KBM-7 (cell line): ENCODE measurements around the gene NOPCHAP1.

Experiments used
- DNase-seq: peaks from one replicate; pipeline ENCODE4 v3.0.0-alpha.2; 2015
- in situ Hi-C: fragments of 300-500 bp; cut with MboI; formaldehyde crosslinking; loops from 2 replicates; pipeline ENCODE4 v1.14.3; 2020; ENCODE audit warnings: low sequenced_read_pairs, low pct_unique_long_range_greater_than_20kb, mixed read lengths

Gene NOPCHAP1

DNA sequence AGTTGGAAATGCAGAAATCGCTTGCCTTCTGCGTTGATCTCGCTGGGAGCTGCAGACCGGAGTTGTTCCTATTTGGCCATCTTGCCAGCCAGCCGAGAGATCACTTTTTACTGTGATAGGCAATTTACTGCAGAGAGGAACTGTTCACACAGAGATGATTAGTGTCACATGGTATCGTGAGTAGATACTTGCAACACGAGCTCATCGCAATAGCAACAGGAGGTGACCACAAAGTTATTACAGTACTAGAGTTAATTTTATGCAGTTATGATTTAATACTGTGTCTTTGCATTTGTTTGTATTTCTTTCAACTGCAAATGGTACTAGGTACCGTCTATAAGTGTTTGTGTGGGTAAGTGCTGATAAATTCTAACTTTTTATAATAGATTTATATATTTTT lies 27.8 kb downstream of the NOPCHAP1 start:
- DNase-seq = no peak
- in situ Hi-C loops = no loop called here

GRCh38 chr12:105014603-105015002 lies 28.5 kb downstream of the NOPCHAP1 start:
- DNase-seq = no peak
- in situ Hi-C loops = no loop called here

- in situ Hi-C loops = no loop called here
- no peak for DNase-seq
Observed at GRCh38 chr12:105015543-105015942, 29.4 kb downstream of the NOPCHAP1 start.

DNA sequence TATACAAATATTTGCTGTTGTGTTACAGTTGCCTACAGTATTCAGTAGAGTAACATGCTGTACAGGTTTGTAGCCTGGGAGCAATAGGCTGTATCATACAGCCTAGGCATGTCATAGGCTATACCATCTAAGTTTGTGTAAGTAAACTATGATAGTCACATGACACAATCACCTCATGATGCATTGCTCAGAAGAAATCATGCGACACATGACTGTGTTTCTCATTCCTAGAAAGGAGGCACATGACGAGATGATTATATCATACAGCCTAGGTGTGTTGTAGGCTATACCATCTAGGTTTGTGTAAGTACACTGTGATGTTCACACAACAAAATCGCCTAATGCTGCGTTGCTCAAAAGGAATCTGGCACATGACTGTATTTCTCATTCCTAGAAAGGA lies 31.9 kb downstream of the NOPCHAP1 start:
- in situ Hi-C loops = no loop called here
- no peak for DNase-seq

DNA sequence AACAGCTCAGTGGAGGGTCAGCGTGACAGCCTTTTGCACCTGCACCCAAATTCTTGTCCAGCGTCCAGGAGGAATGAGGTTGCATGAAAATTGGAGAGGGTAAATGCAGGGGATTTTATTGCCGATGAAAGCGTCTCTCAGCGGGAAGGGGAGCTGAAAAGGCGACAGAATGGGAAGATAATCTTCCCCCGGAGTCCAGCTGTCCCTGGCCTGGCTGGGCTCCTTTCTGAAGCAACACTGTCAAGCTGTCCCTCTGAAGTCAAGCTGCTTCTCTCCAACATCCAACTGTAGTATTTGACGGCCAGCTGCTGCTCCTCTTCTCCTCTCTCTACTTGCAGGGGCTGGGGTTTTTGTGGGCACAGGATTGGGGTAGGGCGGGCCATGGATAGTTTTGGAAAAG lies 32.7 kb downstream of the NOPCHAP1 start:
- in situ Hi-C loops = no loop called here
- no peak for DNase-seq

DNA sequence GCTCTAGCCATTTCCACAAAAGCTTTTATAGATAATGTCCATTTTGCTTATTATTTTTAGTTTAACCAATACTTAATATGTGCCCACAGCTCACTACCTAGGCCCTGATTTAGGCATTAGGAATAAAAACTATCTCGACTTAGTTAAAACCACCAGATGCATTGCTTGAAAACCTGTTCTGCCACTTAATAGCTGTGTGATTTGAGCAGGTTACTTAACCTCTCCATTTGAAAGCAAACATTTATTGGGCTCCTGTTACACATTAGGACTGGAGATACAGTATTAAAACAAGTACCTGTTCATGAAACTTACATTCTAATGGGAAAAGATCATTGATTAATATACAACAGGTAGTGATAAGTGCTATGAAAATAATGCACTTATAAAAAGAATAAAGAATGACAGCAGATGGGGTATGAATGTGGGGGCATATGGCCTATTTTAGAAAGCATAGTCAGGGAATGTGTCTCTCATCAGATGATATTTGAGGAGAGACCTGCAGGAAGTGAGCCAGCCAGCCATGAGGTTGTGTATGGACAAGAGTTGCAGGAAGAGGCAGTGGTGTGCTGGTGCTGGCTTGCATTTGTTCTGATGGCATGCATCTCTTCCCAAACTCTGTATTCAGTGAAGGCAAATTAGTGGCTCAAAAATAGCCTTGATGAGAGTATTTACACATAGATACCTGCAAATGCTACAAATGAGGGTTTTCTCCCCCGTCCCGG lies 34.3 kb downstream of the NOPCHAP1 start:
- no peak for DNase-seq
- in situ Hi-C loops = no loop called here

DNA sequence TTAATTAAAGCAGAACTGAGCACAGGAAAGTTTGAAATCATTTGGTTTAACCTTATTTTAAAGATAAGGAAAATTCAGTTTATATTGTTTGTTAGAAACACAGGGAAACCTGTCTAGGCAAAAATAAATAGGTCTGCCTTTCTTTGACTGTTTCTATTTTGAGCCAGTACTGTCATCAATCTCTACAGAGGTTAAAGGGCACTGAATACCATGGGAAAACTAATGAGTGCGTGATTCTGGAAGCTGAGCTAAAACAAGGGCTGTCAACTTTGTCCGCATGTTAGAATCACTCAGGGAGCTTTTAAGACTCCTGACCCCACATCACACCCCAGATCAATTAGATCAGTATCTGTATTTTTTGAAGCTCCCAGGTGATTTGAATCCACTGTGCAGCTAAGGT lies 38.8 kb downstream of the NOPCHAP1 start:
- DNase-seq = no peak
- in situ Hi-C loops = no loop called here

DNA sequence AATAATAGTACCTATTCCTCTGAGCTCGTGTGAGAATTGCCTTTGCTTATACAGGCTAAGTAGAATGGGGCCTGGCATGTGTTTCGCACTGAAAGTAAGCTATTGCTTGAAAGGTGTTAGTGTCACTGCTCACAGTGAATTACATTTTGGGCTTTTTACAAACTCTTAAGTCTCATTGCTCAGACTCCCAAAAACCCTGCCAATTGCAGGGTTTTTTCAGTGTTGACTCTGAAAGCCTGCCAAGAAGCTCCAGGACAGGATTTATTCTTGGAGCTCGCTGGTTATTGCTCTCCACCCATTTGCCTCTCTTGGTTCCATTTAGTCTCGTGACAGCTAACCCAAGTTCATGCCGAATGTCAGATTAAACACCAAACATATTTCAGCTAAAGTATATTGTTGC lies 39.8 kb downstream of the NOPCHAP1 start:
- in situ Hi-C loops = no loop called here
- no peak for DNase-seq

- in situ Hi-C loops = no loop called here
- no peak for DNase-seq
Observed at GRCh38 chr12:105026411-105026810, 40.3 kb downstream of the NOPCHAP1 start.

- DNase-seq = peak; percentile 24
- in situ Hi-C loops = no loop called here
Observed at GRCh38 chr12:105030820-105031807, 45.0 kb downstream of the NOPCHAP1 start.

DNA sequence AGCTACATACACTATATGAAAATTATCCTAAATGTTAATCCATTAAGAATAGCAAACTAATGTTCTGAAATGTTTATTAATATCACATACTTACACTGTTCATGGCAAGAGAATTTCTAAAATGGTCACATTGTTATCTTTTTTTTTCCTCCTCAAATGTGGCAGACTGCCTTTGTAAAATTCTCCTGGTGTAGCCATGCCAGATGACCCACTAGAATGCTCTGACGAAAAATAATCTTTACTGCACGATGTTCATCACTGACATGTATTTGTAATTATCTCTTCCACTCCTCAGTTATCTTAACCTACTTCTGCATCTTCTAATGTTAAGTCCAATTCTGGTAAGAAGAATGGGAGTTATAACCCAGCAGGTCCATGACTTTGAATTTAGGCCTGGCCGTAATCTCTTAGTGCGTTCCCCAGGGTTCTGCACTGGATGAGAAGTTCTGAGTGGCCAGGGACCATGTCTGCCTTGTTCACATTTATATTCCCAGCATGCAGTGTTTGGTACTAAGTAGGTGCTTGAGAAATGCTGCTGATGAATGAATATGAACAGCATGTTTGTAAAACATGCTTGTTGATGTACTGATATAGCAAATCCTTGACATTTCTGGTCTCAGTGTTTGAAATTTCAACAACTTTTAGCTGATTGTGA lies 46.7 kb downstream of the NOPCHAP1 start:
- in situ Hi-C loops = no loop called here
- no peak for DNase-seq

- in situ Hi-C loops = no loop called here
- DNase-seq = no peak
Observed at GRCh38 chr12:105033851-105034250, 47.7 kb downstream of the NOPCHAP1 start.
